ENCODE results near the gene PRXL2A. TPM values are rescaled to one million over a fixed set of nuclear protein-coding genes. Genes with fewer than 3 reads are reported as not detected.

PRXL2A gene
- total and polyA plus RNA-seq, 2 experiments from 2014 or later = 31.8 to 51.7 TPM

DNA sequence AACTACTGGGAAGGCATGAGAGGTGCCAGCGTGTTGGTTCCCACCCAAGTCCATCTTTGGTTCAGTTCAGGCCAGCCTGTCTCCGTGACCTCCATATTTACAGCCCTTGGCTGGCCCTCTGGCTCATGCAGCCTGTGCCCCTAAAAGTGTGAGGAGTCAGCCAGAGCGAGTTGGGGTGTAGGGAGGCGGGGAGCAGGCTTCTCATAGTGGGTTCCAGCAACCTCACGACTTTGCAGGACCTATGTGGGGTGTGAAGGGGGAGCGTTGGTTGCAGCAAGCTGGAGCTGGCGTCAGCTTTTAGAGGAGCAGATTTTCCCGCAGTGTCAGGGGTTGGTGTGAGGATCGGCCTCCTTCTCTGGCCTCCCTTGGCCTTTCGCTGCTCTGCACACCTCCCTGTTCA, 55.5 kb downstream of the PRXL2A start (continued):
- TF ChIP-seq, protein P1, sequence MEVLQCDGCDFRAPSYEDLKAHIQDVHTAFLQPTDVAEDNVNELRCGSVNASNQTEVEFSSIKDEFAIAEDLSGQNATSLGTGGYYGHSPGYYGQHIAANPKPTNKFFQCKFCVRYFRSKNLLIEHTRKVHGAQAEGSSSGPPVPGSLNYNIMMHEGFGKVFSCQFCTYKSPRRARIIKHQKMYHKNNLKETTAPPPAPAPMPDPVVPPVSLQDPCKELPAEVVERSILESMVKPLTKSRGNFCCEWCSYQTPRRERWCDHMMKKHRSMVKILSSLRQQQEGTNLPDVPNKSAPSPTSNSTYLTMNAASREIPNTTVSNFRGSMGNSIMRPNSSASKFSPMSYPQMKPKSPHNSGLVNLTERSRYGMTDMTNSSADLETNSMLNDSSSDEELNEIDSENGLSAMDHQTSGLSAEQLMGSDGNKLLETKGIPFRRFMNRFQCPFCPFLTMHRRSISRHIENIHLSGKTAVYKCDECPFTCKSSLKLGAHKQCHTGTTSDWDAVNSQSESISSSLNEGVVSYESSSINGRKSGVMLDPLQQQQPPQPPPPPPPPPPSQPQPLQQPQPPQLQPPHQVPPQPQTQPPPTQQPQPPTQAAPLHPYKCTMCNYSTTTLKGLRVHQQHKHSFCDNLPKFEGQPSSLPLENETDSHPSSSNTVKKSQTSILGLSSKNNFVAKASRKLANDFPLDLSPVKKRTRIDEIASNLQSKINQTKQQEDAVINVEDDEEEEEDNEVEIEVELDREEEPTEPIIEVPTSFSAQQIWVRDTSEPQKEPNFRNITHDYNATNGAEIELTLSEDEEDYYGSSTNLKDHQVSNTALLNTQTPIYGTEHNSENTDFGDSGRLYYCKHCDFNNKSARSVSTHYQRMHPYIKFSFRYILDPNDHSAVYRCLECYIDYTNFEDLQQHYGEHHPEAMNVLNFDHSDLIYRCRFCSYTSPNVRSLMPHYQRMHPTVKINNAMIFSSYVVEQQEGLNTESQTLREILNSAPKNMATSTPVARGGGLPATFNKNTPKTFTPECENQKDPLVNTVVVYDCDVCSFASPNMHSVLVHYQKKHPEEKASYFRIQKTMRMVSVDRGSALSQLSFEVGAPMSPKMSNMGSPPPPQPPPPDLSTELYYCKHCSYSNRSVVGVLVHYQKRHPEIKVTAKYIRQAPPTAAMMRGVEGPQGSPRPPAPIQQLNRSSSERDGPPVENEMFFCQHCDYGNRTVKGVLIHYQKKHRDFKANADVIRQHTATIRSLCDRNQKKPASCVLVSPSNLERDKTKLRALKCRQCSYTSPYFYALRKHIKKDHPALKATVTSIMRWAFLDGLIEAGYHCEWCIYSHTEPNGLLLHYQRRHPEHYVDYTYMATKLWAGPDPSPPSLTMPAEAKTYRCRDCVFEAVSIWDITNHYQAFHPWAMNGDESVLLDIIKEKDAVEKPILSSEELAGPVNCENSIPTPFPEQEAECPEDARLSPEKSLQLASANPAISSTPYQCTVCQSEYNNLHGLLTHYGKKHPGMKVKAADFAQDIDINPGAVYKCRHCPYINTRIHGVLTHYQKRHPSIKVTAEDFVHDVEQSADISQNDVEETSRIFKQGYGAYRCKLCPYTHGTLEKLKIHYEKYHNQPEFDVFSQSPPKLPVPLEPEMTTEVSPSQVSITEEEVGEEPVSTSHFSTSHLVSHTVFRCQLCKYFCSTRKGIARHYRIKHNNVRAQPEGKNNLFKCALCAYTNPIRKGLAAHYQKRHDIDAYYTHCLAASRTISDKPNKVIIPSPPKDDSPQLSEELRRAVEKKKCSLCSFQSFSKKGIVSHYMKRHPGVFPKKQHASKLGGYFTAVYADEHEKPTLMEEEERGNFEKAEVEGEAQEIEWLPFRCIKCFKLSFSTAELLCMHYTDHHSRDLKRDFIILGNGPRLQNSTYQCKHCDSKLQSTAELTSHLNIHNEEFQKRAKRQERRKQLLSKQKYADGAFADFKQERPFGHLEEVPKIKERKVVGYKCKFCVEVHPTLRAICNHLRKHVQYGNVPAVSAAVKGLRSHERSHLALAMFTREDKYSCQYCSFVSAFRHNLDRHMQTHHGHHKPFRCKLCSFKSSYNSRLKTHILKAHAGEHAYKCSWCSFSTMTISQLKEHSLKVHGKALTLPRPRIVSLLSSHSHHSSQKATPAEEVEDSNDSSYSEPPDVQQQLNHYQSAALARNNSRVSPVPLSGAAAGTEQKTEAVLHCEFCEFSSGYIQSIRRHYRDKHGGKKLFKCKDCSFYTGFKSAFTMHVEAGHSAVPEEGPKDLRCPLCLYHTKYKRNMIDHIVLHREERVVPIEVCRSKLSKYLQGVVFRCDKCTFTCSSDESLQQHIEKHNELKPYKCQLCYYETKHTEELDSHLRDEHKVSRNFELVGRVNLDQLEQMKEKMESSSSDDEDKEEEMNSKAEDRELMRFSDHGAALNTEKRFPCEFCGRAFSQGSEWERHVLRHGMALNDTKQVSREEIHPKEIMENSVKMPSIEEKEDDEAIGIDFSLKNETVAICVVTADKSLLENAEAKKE (CRISPR knock-in tag; IDR thresholded peaks at IDR 0.05) = no peak
- TF ChIP-seq ZNF331 (CRISPR knock-in tag; IDR thresholded peaks at IDR 0.05; ENCODE audit: low read depth) (no peak), JUNB (IDR thresholded peaks at IDR 0.05; ENCODE audit: unreplicated experiment) (no peak), POLR2AphosphoS5 (IDR thresholded peaks at IDR 0.05; ENCODE audit: low read depth) (no peak), STAT1 (IDR thresholded peaks at IDR 0.05; ENCODE audit: unreplicated experiment) (no peak), EZH2phosphoT487 (IDR thresholded peaks at IDR 0.05; ENCODE audit: unreplicated experiment) (no peak), ZNF114 (CRISPR knock-in tag; IDR thresholded peaks at IDR 0.05) (no peak), CREB1 (CRISPR knock-in tag; IDR thresholded peaks at IDR 0.05; ENCODE audit: low read depth) (no peak), EZH2 (IDR thresholded peaks at IDR 0.05; ENCODE audit: low read depth, unreplicated experiment) (no peak), NANOG (IDR thresholded peaks at IDR 0.05; ENCODE audit: borderline replicate concordance) (no peak)
- TF ChIP-seq, protein P2, sequence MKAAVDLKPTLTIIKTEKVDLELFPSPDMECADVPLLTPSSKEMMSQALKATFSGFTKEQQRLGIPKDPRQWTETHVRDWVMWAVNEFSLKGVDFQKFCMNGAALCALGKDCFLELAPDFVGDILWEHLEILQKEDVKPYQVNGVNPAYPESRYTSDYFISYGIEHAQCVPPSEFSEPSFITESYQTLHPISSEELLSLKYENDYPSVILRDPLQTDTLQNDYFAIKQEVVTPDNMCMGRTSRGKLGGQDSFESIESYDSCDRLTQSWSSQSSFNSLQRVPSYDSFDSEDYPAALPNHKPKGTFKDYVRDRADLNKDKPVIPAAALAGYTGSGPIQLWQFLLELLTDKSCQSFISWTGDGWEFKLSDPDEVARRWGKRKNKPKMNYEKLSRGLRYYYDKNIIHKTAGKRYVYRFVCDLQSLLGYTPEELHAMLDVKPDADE (IDR thresholded peaks at IDR 0.05) = no peak
- TF ChIP-seq, protein P3, sequence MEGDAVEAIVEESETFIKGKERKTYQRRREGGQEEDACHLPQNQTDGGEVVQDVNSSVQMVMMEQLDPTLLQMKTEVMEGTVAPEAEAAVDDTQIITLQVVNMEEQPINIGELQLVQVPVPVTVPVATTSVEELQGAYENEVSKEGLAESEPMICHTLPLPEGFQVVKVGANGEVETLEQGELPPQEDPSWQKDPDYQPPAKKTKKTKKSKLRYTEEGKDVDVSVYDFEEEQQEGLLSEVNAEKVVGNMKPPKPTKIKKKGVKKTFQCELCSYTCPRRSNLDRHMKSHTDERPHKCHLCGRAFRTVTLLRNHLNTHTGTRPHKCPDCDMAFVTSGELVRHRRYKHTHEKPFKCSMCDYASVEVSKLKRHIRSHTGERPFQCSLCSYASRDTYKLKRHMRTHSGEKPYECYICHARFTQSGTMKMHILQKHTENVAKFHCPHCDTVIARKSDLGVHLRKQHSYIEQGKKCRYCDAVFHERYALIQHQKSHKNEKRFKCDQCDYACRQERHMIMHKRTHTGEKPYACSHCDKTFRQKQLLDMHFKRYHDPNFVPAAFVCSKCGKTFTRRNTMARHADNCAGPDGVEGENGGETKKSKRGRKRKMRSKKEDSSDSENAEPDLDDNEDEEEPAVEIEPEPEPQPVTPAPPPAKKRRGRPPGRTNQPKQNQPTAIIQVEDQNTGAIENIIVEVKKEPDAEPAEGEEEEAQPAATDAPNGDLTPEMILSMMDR (conservative IDR thresholded peaks at IDR 0.05; ENCODE audit: low read depth in 2 of 2) = no peak

Data from GM23338 (cell line).